Measurements from ENCODE around the gene MFAP4. TPM values are rescaled to one million over a fixed set of nuclear protein-coding genes. Genes with fewer than 3 reads are reported as not detected.

The MFAP4 gene
- total and polyA plus RNA-seq, 9 of the 15 experiments (the other 6 are each of a cell fraction or from before 2014, with no cell fraction given) = 0.07 to 0.24 TPM; not detected in 7

DNA sequence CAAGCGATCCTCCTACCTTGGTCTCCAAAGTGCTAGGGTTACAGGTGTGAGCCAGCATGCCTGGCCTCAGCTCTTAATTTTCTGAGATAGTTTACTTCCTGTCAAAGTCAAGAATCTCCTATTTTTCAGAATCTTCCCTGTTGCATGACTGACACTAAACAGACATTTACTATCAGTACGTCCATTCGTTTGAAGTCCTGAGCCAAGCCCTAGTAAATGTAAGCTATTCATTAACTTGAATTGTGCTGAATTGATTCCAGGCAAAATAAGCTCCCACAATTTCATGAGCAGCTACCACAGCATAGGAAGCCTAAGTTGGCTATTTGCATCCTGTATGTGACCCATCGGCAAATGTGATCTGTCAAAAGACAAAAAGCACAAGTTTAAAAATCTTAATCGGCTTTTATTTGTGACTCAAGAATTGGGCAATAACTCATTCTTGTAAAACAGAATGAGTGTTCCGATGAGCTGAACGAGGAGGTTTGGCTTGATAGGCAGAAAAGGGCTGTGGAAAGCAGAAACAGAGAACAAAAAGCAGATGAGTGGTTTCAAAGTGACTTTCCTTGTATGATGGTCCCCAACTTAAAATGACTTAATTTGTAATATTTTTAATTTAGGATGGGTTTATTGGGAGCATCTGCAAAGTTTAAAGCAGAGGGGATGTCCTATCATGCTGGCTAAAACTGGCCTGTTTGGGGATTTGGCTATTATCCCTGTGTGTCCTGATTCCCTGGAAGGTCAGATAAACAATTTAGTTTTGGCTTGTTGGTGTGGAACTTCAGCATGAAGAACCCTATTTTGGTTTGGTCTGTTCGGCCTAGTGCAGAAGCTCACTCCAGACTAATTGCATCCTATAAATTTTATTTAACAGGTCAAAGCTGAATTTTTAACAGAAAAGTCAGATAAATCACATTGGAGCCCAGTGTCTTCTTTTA lies 38.2 kb upstream of the MFAP4 start:
- Histone ChIP-seq H3K4me2 (ENCODE audit: insufficient read depth, low read length) (no peak overlapping the region), H3K79me2 (ENCODE audit: control insufficient read depth, insufficient read depth, low read length) (no peaks in the 10 kb centered on the region), H3K9me1 (ENCODE audit: control insufficient read depth, insufficient read depth, low read length) (no peaks in the 10 kb centered on the region), H3K9me3 (replicated peaks; ENCODE audit: control insufficient read depth, insufficient read depth, low read depth, low read length) (no peaks in the 10 kb centered on the region), H4K20me1 (replicated peaks; ENCODE audit: control insufficient read depth, insufficient read depth, low read length) (no peaks in the 10 kb centered on the region), H3K4me1 (replicated peaks in 1 of 2; ENCODE audit: control insufficient read depth in 2 of 2, insufficient read depth in 2 of 2, low read length in 2 of 2) (no peaks in the 10 kb centered on the region), H3K36me3 (ENCODE audit: control insufficient read depth, insufficient read depth, low read length) (no peaks in the 10 kb centered on the region), H2AFZ (ENCODE audit: low read depth, low read length) (no peak overlapping the region), H3K27me3 (ENCODE audit: control insufficient read depth in 2 of 2, insufficient read depth in 2 of 2, low read length in 2 of 2) (peaks cover 8 to 16% of the 10 kb centered on the region in 2 experiments; a peak in 3 of 5 replicates), H3K27ac (ENCODE audit: extremely low read depth, low read depth, low read length) (no peak overlapping the region), H3K9ac (ENCODE audit: insufficient read depth in 1 of 2, low read depth in 2 of 2, low read length in 2 of 2) (no peak overlapping the region), H3K4me3 (no peak overlapping the region)
- under 1% methylated on average over 8 of the region's 8 CpGs for WGBS (ENCODE audit: insufficient coverage, low coverage, missing lambda C conversion rate)
- intact Hi-C loops (cut with micrococcal nuclease) = no loop called here
- FAIRE-seq (no peak), DNase-seq (ENCODE audit: extremely low read depth in 1 of 4, low spot score in 3 of 4) (no peak), ATAC-seq (no peak)
- in situ Hi-C loops (cut with MboI) = no loop called here
- TF ChIP-seq PTRF (tag; IDR thresholded peaks at IDR 0.05) (no peak), CEBPG (CRISPR knock-in tag; IDR thresholded peaks at IDR 0.05) (no peak), CEBPG (tag; conservative IDR thresholded peaks at IDR 0.05 in 1 of 2, IDR thresholded peaks at IDR 0.05 in 1 of 2) (0 out of 4 replicates have a peak, but pooled peaks of 1 of the 2 experiments have one; percentile 7)
- ChIA-PET POLR2A (interaction anchor here (1.7 kb wide), 1 partner anchor 9 kb away, joined by 8 read pairs; no protein-coding TSS in a partner anchor), CTCF (ENCODE audit: low intra/inter-chr PET ratio) (no interaction called here)
- no TSS peak for BruUV-seq (replicated peaks)

DNA sequence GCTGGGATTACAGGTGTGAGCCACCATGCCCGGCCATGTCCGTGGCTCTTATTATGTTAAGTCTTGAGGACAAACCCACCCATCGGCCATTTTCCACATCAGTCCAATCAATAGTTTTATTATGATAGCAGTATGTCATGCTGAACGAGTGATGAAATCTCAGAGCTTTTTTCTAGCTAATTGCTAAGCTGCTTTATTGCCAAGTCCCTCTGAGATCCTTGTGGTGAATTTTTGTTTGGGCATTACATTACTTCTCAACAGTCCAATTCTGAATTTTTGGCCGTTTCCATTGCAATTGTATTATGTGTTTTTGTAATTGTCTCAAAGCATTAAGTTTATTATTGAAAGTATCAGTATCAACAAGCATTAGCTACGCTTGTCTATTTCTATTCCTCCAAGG lies 34.9 kb upstream of the MFAP4 start:
- Histone ChIP-seq H4K20me1 (replicated peaks; ENCODE audit: control insufficient read depth, insufficient read depth, low read length) (no peaks in the 10 kb centered on the region), H3K36me3 (ENCODE audit: control insufficient read depth, insufficient read depth, low read length) (no peaks in the 10 kb centered on the region), H3K27ac (ENCODE audit: extremely low read depth, low read depth, low read length) (no peak overlapping the region), H3K4me3 (no peak overlapping the region), H3K4me1 (replicated peaks in 1 of 2; ENCODE audit: control insufficient read depth in 2 of 2, insufficient read depth in 2 of 2, low read length in 2 of 2) (no peaks in the 10 kb centered on the region), H2AFZ (ENCODE audit: low read depth, low read length) (no peak overlapping the region), H3K9ac (ENCODE audit: insufficient read depth in 1 of 2, low read depth in 2 of 2, low read length in 2 of 2) (no peak overlapping the region), H3K9me1 (ENCODE audit: control insufficient read depth, insufficient read depth, low read length) (no peaks in the 10 kb centered on the region), H3K79me2 (ENCODE audit: control insufficient read depth, insufficient read depth, low read length) (no peaks in the 10 kb centered on the region), H3K9me3 (replicated peaks; ENCODE audit: control insufficient read depth, insufficient read depth, low read depth, low read length) (no peaks in the 10 kb centered on the region), H3K4me2 (ENCODE audit: insufficient read depth, low read length) (no peak overlapping the region), H3K27me3 (ENCODE audit: control insufficient read depth in 2 of 2, insufficient read depth in 2 of 2, low read length in 2 of 2) (peaks cover 12 to 25% of the 10 kb centered on the region in 2 experiments; a peak in 4 of 5 replicates)
- POLR2A ChIA-PET = no interaction called here
- WGBS (ENCODE audit: insufficient coverage, low coverage, missing lambda C conversion rate) = 2% methylated on average over 6 of the region's 6 CpGs
- TF ChIP-seq ZFP30 (CRISPR knock-in tag; IDR thresholded peaks at IDR 0.05; ENCODE audit: borderline replicate concordance) (no peak), PHTF2 (CRISPR knock-in tag; IDR thresholded peaks at IDR 0.05) (no peak), ZNF282 (CRISPR knock-in tag; IDR thresholded peaks at IDR 0.05) (no peak), HEY1 (CRISPR knock-in tag; IDR thresholded peaks at IDR 0.05; ENCODE audit: borderline replicate concordance) (no peak)
- TF ChIP-seq, protein P1, sequence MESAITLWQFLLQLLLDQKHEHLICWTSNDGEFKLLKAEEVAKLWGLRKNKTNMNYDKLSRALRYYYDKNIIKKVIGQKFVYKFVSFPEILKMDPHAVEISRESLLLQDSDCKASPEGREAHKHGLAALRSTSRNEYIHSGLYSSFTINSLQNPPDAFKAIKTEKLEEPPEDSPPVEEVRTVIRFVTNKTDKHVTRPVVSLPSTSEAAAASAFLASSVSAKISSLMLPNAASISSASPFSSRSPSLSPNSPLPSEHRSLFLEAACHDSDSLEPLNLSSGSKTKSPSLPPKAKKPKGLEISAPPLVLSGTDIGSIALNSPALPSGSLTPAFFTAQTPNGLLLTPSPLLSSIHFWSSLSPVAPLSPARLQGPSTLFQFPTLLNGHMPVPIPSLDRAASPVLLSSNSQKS (CRISPR knock-in tag; IDR thresholded peaks at IDR 0.05) = no peak
- TF ChIP-seq, protein P2, sequence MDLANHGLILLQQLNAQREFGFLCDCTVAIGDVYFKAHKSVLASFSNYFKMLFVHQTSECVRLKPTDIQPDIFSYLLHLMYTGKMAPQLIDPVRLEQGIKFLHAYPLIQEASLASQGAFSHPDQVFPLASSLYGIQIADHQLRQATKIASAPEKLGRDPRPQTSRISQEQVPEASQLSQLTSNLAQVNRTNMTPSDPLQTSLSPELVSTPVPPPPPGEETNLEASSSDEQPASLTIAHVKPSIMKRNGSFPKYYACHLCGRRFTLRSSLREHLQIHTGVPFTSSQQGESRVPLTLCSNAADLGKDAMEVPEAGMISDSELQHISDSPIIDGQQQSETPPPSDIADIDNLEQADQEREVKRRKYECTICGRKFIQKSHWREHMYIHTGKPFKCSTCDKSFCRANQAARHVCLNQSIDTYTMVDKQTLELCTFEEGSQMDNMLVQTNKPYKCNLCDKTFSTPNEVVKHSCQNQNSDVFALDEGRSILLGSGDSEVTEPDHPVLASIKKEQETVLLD (IDR thresholded peaks at IDR 0.05) = no peak
- DNase-seq (ENCODE audit: extremely low read depth in 1 of 4, low spot score in 3 of 4) (no peak), ATAC-seq (no peak), FAIRE-seq (no peak)
- BruUV-seq (replicated peaks) = no TSS peak
- in situ Hi-C loops (cut with MboI) = no loop called here
- CTCF ChIA-PET (ENCODE audit: low intra/inter-chr PET ratio) = no interaction called here
- intact Hi-C loops (cut with micrococcal nuclease) = no loop called here
